HG02981 (cell line): ENCODE results near the gene COL4A5.
"Not testable (repeated sequence)": the region's sequence is repeated elsewhere in the genome, so short reads cannot be mapped to it uniquely, and the experiment has no call there.

ENCODE experiments used
- ATAC-seq: cut with Tn5 transposase; IDR thresholded peaks from one replicate; pipeline ENCODE4 v1.9.1; 2021; ENCODE audit warnings: mild to moderate bottlenecking, moderate library complexity; ENCODE audit not compliant: unreplicated experiment

The COL4A5 gene

DNA sequence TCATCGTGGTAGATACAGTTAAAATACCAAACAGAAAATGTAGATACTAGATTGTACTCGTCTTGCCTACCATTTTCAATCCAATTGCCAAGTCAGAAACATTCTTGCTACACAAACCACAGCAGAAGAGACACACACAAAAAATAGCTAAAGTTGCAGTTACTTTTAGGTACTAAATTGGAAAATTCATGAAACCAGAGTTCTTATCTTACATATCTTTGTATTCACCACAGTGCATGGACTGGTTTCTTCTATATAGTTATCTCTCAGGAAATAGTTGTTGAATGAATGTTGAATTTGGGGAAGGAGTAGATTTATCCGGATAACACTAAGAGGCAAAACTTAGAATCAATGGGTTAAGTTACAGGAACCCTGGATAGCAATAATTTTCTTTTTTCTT is 14.2 kb downstream of the COL4A5 start:
- ATAC-seq = no peak

DNA sequence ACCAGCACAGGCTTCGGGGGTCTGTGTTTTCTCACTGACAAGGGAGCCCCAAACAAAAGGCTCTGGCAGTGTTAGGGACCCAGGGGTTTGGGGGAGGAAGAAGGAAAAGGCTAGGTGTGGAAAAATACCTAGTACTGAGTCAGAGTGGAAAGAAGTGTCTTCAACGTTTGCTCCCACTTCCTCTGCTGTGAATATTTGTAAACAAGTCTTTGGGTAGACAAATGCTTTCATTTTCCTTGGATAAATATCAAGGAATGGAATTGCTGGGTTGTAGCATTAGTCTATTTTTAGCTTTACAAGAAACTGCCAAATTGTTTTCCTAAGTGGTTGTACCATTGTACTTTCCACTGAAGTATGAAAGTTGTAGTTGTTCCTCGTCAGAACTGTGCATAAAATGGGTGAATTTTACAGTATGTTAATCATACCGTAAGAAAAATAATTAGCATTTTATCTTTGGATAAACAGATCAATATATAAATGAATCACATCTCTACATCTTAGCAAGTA is 17.4 kb downstream of the COL4A5 start:
- ATAC-seq = no peak

DNA sequence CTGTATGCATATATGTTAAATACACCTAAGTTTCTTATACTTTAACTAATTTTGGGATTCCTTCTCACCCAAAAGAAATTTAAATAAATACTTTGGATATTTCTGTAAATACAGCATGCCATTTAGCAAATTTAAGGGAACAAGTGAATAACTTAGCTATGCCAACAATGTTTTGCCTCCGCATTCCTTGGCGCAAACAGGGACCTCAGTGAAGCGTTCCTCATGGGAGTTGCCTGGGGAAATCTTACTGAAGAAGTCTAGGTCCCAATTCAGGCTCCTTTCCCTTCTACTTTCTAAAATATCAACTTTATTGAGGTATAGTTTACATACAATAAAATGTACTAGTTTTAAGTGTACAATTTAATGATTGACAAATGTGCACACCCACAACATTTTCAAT is 25.0 kb downstream of the COL4A5 start:
- ATAC-seq = no peak

DNA sequence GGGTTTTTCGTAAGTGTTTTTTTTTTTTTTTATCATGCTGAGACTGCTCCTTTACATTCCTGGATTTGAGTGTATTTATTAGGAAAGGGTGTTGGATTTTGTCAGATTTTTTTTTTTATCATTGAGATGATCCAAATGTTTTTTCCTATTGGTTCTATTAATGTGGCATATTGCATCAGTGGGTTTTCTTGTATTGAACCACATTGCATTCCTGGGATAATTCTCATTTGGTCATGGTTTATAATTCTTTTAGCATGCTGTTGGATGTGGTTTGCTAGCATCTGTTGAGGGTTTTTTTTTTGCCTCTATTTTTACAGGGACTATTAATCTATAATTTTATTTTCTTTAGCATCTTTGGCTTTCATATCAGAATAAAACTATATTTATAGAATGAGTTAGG is 28.8 kb downstream of the COL4A5 start:
- no peak for ATAC-seq

DNA sequence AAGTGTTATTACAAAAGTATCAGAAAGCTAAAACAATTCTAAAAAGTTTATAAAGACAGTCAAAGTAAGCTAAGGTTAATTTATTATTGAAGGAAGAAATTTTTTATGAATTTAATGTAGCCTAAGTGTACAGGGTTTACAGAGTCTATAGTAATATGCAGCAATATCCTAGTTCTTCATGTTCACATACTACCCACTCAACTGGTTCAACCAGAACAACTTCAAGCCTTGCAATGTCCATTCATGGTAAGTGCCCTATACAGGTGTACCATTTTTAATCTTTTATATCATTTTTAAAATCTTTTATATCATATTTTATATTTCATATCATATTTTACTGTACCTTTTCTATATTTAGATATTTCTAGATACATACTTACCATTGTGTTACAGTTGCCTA is 34.3 kb downstream of the COL4A5 start:
- no peak for ATAC-seq

DNA sequence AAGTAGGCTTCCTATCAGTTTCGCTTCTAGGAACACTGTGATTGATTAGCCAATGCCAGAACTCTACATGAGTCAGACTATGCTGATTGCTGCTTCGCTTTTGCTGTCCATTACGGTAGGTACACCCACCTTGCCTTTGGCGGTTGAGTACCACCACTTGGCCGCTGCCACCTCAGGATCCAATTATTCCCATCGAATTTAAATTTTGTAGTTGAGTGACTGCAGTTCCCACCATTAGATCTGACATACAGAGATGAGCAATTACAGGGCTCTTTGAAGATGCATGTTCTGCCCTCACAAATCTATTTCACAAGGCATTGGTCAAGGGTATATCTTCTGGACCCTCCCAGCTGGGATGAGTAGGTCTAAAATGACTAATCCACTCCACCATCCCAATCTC is 41.9 kb downstream of the COL4A5 start:
- ATAC-seq = not testable (repeated sequence)

DNA sequence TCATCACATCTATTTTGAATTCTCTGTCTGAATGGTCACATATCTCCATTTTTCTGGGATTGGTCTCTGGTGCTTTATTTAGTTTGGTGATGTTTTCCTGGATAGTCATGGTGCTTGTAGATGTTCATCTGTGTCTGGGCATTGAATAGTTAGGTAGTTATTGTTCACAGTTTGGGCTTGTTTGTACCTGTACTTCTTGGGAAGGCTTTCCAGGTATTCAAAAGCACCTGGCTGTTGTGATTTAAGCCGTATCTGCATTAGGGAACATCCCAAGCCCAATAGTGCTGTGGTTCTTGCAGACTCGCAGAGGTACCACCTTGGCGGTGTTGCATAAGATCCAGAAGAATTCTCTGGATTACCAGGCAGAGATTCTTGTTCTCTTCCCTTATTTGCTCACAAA is 44.6 kb downstream of the COL4A5 start:
- no peak for ATAC-seq

DNA sequence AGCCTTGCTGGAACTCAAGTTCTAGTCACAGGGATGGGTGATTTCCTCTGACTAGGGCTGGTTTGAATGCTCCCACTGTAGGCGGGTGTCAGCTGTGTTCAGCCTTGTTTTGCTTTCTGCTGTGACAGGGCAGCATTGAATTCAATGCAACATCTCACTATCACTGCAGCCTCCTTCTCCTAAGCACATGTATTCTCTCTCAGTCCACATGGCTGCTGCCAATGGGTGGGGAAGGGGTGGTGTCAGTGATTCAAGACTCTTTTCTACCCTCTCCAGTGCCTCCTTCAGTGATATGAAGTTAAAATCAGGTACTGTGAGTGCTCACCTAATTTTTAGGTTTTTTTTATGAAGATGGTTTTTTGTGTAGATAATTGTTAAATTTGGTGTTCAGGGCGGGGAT is 46.3 kb downstream of the COL4A5 start:
- ATAC-seq = no peak

DNA sequence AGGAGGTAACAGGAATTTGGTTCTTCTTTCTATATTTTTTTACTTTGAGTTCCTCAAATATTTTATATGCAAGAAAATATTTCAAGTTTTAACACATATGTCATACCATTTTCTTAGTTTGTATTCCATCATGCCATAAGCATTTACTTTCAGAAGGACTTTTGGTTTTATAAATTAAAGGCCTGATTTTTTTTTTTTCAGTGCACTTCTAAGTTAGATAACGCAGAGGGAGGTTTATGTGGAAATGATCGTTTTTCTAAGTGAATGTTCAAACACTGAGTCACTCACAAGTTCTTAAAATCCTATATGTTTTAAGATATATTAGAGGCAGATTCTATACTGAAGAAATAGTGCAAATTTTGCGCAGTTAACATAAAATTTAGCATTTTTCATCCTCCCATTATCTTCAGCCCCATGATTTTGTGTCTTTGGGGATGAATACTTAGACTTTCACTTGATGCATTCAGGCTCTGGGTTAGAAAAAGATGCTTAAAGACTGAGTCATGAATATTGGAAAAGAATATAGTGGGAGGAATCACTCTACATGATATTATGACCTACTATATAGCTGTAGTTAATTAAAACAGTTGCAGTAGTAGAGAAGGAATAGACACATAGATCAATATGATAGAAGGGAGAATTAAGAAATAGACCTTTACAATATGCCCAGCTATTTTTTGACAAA is 54.9 kb downstream of the COL4A5 start:
- ATAC-seq = no peak

DNA sequence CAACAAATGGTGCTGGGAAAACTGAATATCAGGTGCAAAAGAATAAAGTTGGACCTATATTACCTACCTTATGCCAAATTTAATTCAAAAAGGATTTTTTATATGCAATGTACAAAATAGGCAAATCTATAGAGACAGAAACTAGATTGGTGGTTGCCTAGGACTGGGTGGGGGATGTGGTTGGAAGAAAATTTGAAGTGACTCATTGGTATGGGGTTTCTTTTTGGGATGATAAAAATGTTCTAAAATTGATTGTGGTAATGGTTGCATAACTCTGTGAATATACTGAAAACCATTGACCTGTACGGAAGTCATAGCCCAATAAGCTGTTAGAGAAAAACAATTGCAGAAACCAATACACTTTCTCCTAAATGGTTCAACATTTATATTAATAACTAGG is 72.1 kb downstream of the COL4A5 start:
- ATAC-seq = no peak

DNA sequence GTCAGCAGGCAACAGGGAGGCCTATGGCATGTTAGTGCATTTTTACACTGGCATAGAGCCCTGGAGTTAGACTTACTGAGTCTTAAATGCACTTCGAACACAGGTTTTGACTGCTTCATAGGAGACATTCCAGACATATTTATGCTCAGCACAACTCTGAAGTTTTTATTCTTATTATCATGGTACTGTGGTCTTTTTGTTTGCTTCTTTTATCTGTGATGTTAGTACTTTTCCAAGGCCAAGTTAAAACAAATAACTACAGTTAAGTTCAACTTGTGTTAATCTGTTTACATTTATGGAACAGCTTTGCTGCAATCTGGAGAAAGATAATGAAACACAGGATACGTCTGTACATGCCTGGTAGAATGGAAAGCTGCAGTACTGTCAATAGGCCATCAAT is 76.5 kb downstream of the COL4A5 start:
- ATAC-seq = no peak

DNA sequence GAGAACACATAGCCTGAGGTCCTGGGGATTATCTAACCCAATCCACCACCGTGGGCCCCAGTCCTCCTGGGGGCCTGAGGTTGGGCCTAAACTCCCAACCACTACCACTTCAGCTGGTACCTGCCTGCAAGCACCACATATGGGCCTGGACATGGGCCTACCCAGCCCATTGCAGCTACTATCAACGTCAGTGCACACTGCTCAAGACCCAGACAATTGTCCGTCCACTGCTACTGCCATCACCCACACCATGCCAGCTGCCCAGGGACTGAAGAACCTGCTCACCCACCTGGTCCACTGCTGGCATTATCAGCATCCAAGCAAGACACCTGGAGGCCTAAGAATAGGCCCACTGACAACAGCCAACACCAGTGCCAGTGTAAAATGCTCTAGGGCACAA is 88.1 kb downstream of the COL4A5 start:
- ATAC-seq = no peak

DNA sequence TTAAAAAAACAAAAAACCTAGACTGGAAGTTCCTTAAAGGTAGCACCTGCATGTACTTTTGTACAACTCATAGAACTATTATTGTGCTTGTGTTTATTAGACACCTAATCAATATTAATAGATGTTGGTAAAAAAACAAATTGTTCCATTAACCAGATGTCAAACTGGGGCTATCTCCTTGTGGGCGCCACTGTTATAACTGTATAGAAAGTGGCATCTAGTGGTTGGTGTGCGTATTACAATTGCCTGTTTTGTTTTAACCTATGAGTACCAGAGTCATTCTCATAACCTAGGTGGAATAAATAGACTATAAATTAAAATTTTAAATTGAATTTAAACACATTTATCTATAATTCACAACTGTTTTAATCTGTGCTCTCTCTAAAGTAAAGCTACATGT is 97.4 kb downstream of the COL4A5 start:
- ATAC-seq = peak; percentile 79

DNA sequence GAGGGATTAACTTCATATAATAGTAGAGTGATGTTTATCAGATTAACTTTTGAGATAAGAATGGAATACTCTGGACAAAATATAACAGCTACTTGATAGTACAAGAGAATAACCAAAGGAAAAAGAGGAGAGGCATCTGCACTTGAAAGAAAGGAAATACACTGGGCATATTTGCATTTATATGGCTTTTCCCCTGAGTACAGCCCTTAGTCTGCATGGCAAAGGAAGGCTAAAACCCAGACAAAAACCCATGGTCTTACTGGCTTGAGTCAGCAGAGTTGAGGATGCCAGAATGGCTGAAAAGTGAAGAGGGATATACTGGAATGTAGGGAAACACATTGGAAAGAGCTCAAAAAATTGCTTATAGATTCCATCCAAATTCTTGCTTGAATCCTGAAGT is 101.6 kb downstream of the COL4A5 start:
- no peak for ATAC-seq

DNA sequence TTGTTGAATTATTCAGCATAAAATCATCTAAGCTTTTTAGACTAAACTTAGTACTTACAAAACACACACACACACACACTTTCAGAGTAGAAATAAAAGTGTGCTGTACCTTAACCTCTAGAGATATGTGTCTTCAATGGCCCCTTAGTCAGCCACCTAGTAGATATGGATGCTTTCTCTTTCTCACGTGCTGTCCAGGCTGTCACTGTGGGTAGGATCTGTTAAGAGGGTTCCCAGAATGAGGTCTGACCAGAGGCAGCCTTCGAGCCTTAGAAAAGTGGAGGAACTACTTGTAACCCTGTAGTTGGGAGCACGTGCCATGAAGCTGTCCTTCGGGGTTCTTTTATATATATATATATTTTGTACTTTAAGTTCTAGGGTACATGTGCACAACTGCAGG is 117.9 kb downstream of the COL4A5 start:
- ATAC-seq = no peak

DNA sequence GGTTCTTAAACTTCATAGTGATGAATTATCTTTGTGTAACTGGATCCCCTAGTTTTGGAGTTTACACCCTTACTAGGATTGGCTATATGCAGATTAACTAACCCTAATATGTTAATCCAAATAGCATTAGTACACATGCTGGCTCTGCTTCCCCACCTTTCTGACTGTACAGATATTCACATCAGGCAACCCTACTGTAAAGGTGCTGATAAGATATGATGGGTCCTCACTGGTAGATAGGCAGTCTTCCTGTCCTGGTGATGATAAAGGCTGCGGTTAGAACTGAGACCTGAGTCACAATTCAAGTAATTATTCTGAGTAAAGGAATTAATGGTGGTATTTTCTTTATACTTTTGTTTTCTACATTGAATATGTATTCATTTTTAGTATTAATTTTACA is 118.6 kb downstream of the COL4A5 start:
- no peak for ATAC-seq

DNA sequence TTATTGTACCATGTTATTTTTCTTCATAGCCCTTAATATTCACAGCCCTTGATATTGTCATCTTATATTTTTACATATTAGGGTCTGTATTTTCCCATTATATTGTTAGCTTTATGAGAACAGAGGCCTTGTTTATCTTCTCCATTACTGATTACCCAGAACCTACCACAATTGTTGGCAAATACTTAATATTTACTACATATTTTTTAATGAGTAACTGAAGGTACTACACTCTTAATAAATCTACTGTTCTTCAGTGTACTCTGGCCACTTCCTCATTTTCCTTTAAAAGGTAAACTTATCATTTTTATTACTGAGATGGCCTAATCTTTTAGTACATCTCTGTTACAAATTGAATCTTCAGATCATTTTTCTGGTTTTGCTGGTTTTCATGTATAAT is 133.5 kb downstream of the COL4A5 start:
- peak; percentile 67 for ATAC-seq

DNA sequence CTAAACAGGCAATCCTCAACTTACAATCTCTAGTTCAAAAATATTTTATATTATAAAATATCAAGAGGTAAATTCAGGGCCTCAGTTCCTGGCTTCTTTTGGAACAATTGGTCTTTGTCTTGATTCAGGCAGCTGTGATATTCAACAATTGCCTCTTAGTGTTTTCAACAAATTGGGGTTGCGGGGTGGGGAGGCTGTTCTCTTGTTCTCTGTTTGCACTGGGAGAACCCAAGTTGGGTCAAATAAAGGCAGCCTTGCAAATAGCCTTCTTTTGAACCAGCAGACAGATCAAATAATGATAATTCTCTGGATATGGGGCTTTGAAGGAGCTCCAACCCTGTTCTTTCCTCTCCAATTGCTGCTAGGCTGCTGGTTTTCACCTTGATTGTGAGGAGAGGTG is 142.5 kb downstream of the COL4A5 start:
- no peak for ATAC-seq

DNA sequence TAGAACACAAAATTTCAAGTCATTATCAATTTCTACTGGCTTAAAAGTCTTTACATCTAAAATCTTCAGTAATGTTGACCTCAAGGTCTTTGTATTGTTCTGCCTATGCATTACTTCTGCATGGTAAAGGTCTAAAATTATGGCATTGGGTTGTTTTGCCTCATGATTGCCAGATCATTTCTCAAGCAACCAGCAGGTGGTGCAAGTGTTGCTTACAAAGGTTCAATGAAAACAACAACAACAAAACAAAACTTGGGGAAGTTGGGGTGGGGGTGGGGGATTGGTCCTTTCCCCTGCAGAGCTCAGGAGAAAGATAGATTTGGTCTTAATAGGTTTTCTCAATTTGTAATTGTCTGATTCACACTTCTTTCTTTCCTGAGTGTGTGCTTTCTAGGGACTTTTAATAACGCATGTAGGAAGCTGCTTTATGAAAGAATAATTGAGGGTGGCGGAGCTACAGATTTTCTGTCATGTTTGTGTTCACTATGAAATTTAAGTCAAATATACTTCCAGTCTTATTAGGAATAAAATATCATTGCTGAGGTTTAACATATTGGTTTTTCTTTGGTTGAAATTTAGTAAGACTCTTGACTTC is 145.1 kb downstream of the COL4A5 start:
- no peak for ATAC-seq

DNA sequence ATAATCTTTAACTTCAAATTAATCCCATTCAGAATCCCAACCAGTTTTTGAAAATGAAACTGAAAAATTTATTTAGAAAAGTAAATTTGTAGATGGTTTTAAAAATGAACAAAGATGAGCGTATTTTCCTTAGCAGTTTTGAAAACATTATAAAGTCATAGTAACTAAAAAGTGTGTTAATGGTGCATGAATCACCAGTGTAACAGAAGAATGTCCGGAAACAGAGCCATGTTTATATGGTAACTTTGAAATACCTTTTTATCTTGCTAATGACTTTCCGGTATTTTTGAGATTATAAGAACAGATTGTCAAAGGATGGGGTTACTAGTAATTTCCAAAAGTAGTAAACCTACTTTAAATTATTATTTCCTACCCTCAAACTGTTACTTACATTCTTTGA is 150.9 kb downstream of the COL4A5 start:
- ATAC-seq = no peak

DNA sequence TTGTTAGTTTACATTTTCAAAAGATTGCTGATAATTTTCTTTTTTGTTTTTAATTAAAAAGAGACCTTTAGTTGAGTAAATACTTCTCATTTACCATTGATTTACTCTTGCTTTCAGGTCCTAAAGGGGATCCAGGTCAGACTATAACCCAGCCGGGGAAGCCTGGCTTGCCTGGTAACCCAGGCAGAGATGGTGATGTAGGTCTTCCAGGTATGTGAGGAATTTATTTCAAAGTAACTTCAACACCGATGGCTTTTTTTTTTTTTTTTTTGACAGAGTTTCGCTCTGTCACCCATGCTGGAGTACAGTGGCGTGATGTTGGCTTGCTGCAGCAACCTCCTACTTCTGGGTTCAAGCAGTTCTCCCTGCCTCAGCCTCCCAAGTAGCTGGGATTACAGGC is 161.6 kb downstream of the COL4A5 start:
- ATAC-seq = no peak

DNA sequence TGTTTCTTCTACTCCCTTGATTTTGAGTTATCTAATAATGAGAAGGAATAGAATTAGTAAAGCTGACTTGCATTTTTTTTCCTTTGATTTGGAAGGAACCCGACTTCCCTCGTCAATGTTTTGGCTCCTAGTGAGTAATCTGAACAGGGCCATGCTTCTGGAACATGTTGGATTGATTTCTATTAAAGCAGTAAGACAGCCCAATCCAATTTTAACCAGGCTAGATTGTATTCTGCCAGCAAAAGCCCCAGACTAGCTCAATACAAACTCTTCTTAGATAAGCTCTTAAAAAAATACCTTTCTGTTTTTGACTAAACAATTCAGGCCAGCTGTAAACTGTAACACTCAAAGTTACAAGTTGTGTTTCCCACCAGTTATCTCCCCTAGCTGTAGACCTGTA is 170.5 kb downstream of the COL4A5 start:
- ATAC-seq = no peak

DNA sequence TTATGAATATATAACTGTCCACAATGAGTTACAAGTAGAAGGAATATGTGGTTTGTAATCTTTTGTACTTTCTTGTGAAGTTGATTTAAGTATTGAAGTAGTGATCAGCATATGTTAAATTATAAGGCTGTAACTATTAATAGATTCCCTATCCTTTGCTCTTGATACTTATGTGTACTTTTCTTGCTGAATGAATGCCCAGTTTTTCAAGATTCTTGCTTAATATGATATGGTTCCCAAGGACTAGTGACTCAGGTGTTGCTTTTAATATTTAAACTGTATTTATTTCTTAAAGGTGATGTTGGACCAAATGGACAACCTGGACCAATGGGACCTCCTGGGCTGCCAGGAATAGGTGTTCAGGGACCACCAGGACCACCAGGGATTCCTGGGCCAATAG is 175.0 kb downstream of the COL4A5 start:
- ATAC-seq = no peak
